H1 (cell line): ENCODE data around the gene CD63. TPM values are rescaled to one million over a fixed set of nuclear protein-coding genes. Genes with fewer than 3 reads are reported as not detected.

ENCODE experiments used
- CTCF ChIA-PET: fragments of 300-600 bp; sonication (Branson Sonifier 250); formaldehyde crosslinking; loops from one replicate; lab custom pipeline; 2021; ENCODE audit not compliant: partially characterized antibody; lab: Charles Lee
- POLR2A ChIA-PET: fragments of 300-600 bp; sonication (Branson Sonifier 250); formaldehyde crosslinking; loops from one replicate; lab custom pipeline; 2021; ENCODE audit warnings: inconsistent platforms; ENCODE audit not compliant: partially characterized antibody; lab: Charles Lee
- DNase-seq, 2 experiments: peaks; one replicate each; pipeline versions ENCODE4 v3.0.0 to v3.0.0-alpha.2; 2010 to 2022; ENCODE audit warnings: low spot score in 2 of 2, low read depth in 1 of 2, mixed read lengths in 1 of 2
- FAIRE-seq: peaks from 2 replicates; lab custom pipeline; 2011; peaks lifted over from hg19 to GRCh38; lab: Jason Lieb, UNC
- H2AFZ ChIP-seq: 2 replicates; pipeline ENCODE4 v1.8.1; 2012; ENCODE audit warnings: low read length, inconsistent platforms
- H2AK5ac ChIP-seq: 2 replicates; pipeline ENCODE4 v1.6.1; 2013; ENCODE audit warnings: low read depth, low read length
- H2BK120ac ChIP-seq: replicated peaks from 2 replicates; pipeline ENCODE3; 2013; ENCODE audit warnings: low read depth, low read length, inconsistent platforms
- H2BK12ac ChIP-seq: 2 replicates; pipeline ENCODE4 v1.6.1; 2013; ENCODE audit warnings: low read depth, low read length
- H2BK15ac ChIP-seq: 2 replicates; pipeline ENCODE4 v1.6.1; 2013; ENCODE audit warnings: low read length
- H2BK20ac ChIP-seq: 2 replicates; pipeline ENCODE4 v1.6.1; 2013; ENCODE audit warnings: low read length
- H2BK5ac ChIP-seq: 2 replicates; pipeline ENCODE4 v1.6.1; 2013; ENCODE audit warnings: low read depth, low read length
- H3K14ac ChIP-seq: 2 replicates; pipeline ENCODE4 v1.6.1; 2013; ENCODE audit warnings: inconsistent platforms; ENCODE audit not compliant: insufficient read length
- H3K18ac ChIP-seq: 2 replicates; pipeline ENCODE4 v1.6.1; 2013; ENCODE audit warnings: low read length; ENCODE audit errors: extremely low read depth
- H3K23ac ChIP-seq: 2 replicates; pipeline ENCODE4 v1.6.1; 2013; ENCODE audit warnings: inconsistent platforms; ENCODE audit not compliant: insufficient read length
- H3K23me2 ChIP-seq: 2 replicates; pipeline ENCODE4 v1.6.1; 2013; ENCODE audit warnings: low read depth, low read length
- H3K27ac ChIP-seq: 2 replicates; pipeline ENCODE4 v1.6.1; 2011; ENCODE audit warnings: low read depth, low read length, inconsistent platforms
- H3K27me3 ChIP-seq, 4 experiments: replicated peaks in 1 of 4; 1 replicate in 1 of 4; 2 replicates in 3 of 4; pipeline versions ENCODE4 v1.6.1 to v1.8.1; 2011 to 2013; ENCODE audit warnings: low read length in 3 of 4, mild to moderate bottlenecking in 3 of 4, inconsistent platforms in 2 of 4, mixed read lengths in 2 of 4, moderate library complexity in 1 of 4; ENCODE audit not compliant: control insufficient read depth in 3 of 4, insufficient read depth in 3 of 4; ENCODE audit errors: extremely low read depth in 1 of 4
- H3K36me3 ChIP-seq, 4 experiments: 2 replicates each; pipeline versions ENCODE4 v1.6.1 to v1.8.1; 2011 to 2013; ENCODE audit warnings: mild to moderate bottlenecking in 4 of 4, low read length in 3 of 4, moderate library complexity in 2 of 4, control low read depth in 1 of 4, inconsistent platforms in 1 of 4; ENCODE audit not compliant: insufficient read depth in 4 of 4, control insufficient read depth in 2 of 4
- H3K4ac ChIP-seq: replicated peaks from 2 replicates; pipeline ENCODE3; 2013; ENCODE audit warnings: low read length, low read depth, mixed read lengths, inconsistent platforms; ENCODE audit not compliant: insufficient read length
- H3K4me1 ChIP-seq, 4 experiments: replicated peaks in 1 of 4; 1 replicate in 1 of 4; 2 replicates in 3 of 4; pipeline versions ENCODE4 v1.6.1 to v1.8.1; 2011 to 2013; ENCODE audit warnings: low read length in 3 of 4, inconsistent platforms in 2 of 4, mixed read lengths in 1 of 4; ENCODE audit not compliant: insufficient read depth in 4 of 4, control insufficient read depth in 3 of 4
- H3K4me2 ChIP-seq, 2 experiments: 2 replicates each; pipeline versions ENCODE4 v1.6.1 to v1.8.1; 2011 to 2013; ENCODE audit warnings: low read depth in 2 of 2, low read length in 2 of 2, control low read depth in 1 of 2, inconsistent platforms in 1 of 2, mild to moderate bottlenecking in 1 of 2; ENCODE audit not compliant: insufficient read depth in 1 of 2
- H3K4me3 ChIP-seq, 4 experiments: fragments of 200-600, 300-600 bp in 1 of 4; sonication (generic), shearing (Covaris generic), sonication (Bioruptor Twin) in 1 of 4; 2 replicates each; pipeline versions ENCODE4 v1.5.1 to v1.8.1; 2011 to 2016; ENCODE audit warnings: low read length in 4 of 4, low read depth in 3 of 4, control low read depth in 2 of 4, inconsistent platforms in 2 of 4, mild to moderate bottlenecking in 2 of 4, mixed read lengths in 1 of 4, moderate library complexity in 1 of 4; ENCODE audit not compliant: insufficient read depth in 2 of 4; ENCODE audit errors: extremely low read depth in 1 of 4
- H3K56ac ChIP-seq: replicated peaks from 2 replicates; pipeline ENCODE3; 2013; ENCODE audit warnings: low read depth, mild to moderate bottlenecking, mixed read lengths, low read length, inconsistent platforms; ENCODE audit not compliant: insufficient read length
- H3K79me1 ChIP-seq: 2 replicates; pipeline ENCODE4 v1.6.1; 2013; ENCODE audit warnings: low read depth, low read length, control low read depth
- H3K79me2 ChIP-seq, 2 experiments: 2 replicates each; pipeline versions ENCODE4 v1.6.1 to v1.8.1; 2012 to 2013; ENCODE audit warnings: low read length in 2 of 2, mild to moderate bottlenecking in 2 of 2, inconsistent platforms in 1 of 2; ENCODE audit not compliant: insufficient read depth in 2 of 2, control insufficient read depth in 1 of 2
- H3K9ac ChIP-seq, 4 experiments: replicated peaks in 1 of 4; 1 replicate in 1 of 4; 2 replicates in 3 of 4; pipeline versions ENCODE4 v1.6.1 to v1.8.1; 2011 to 2013; ENCODE audit warnings: low read depth in 3 of 4, low read length in 3 of 4, control low read depth in 2 of 4, mild to moderate bottlenecking in 2 of 4, moderate library complexity in 2 of 4, inconsistent platforms in 1 of 4; ENCODE audit errors: extremely low read depth in 1 of 4
- H3K9me3 ChIP-seq, 2 experiments: 2 replicates each; pipeline versions ENCODE4 v1.6.1 to v1.8.1; 2012 to 2013; ENCODE audit warnings: mild to moderate bottlenecking in 2 of 2, moderate library complexity in 2 of 2, control low read depth in 1 of 2, inconsistent platforms in 1 of 2, low read depth in 1 of 2, low read length in 1 of 2, mixed read lengths in 1 of 2; ENCODE audit not compliant: insufficient read depth in 2 of 2
- H4K20me1 ChIP-seq, 2 experiments: replicated peaks in 1 of 2; 2 replicates each; pipeline versions ENCODE3 to v1.8.1; 2011 to 2013; ENCODE audit warnings: inconsistent platforms in 2 of 2, low read length in 2 of 2, mild to moderate bottlenecking in 1 of 2; ENCODE audit not compliant: insufficient read depth in 2 of 2, control insufficient read depth in 1 of 2
- H4K5ac ChIP-seq: 2 replicates; pipeline ENCODE4 v1.6.1; 2013; ENCODE audit warnings: low read length, low read depth, mixed read lengths, inconsistent platforms; ENCODE audit not compliant: insufficient read length
- H4K8ac ChIP-seq: 2 replicates; pipeline ENCODE4 v1.8.0; 2013; ENCODE audit warnings: mild to moderate bottlenecking, moderate library complexity, low read length, inconsistent platforms; ENCODE audit not compliant: insufficient read depth; ENCODE audit errors: extremely low read depth
- H4K91ac ChIP-seq: replicated peaks from 2 replicates; pipeline ENCODE3; 2013; ENCODE audit warnings: low read length, mixed read lengths, inconsistent platforms; ENCODE audit not compliant: insufficient read length
- ASH2L ChIP-seq: fragments of 200-600, 300-600 bp; sonication (generic); IDR thresholded peaks from one replicate; pipeline ENCODE4 v1.7.1; 2017; ENCODE audit warnings: low read length
- BCL11A ChIP-seq, 2 experiments: IDR thresholded peaks; one replicate each; pipeline ENCODE4 v1.6.1; 2011; ENCODE audit warnings: low read depth in 2 of 2, low read length in 2 of 2, mild to moderate bottlenecking in 2 of 2
- EGR1 ChIP-seq: IDR thresholded peaks from 2 replicates; pipeline ENCODE4 v1.6.1; 2011; ENCODE audit warnings: low read depth, low read length, borderline replicate concordance
- KDM4A ChIP-seq: IDR thresholded peaks from one replicate; pipeline ENCODE4 v1.7.1; 2012; ENCODE audit warnings: low read depth, mild to moderate bottlenecking, moderate library complexity, low read length, inconsistent platforms; ENCODE audit not compliant: severe bottlenecking
- SRF ChIP-seq: IDR thresholded peaks from 2 replicates; pipeline ENCODE4 v1.6.1; 2011; ENCODE audit warnings: mild to moderate bottlenecking, low read depth, low read length, moderate library complexity
- SUZ12 ChIP-seq: fragments of 200-600 bp; sonication (generic); IDR thresholded peaks from 2 replicates; pipeline ENCODE4 v1.6.1; 2012; ENCODE audit warnings: mild to moderate bottlenecking, inconsistent platforms, low read length, moderate library complexity, mixed read lengths
- TAF7 ChIP-seq: optimal IDR thresholded peaks from 2 replicates; pipeline ENCODE3; 2011; ENCODE audit warnings: low read depth, mild to moderate bottlenecking, inconsistent platforms, low read length, moderate library complexity, borderline replicate concordance
- TCF12 ChIP-seq: IDR thresholded peaks from 2 replicates; pipeline ENCODE4 v1.6.1; 2011; ENCODE audit warnings: low read depth, mild to moderate bottlenecking, low read length
- WGBS, 2 experiments: shearing (Covaris generic) in 1 of 2; methylation state at CpG; one replicate each; pipeline versions ENCODE4 v1.1.6 to v1.1.7; 2013 to 2015; ENCODE audit warnings: low lambda C conversion rate in 2 of 2, mixed read lengths in 2 of 2, inconsistent platforms in 1 of 2, low coverage in 1 of 2, missing lambda C conversion rate in 1 of 2; ENCODE audit not compliant: insufficient replicate concordance in 2 of 2, insufficient coverage in 1 of 2, insufficient read length in 1 of 2; ENCODE audit errors: extremely low coverage in 1 of 2, missing lambda C conversion rate in 1 of 2; 5-methylcytosine and 5-hydroxymethylcytosine counted together
- polyA plus RNA-seq, 7 experiments: library from polyadenylated mRNA; depleted of rRNA in 3 of 7; stranded (reverse) in 5 of 7; unstranded in 2 of 7; fragments of >200 nt in 5 of 7; fragments of 200-250 nt in 2 of 7; gene quantifications; 1 replicate in 5 of 7; 2 replicates in 1 of 7; 4 replicates in 1 of 7; pipeline versions ENCODE4 v1.2.1 to v1.2.3, GENCODE V29; 2011 to 2013; ENCODE audit warnings: missing spikeins in 2 of 7, mixed read lengths in 2 of 7
- total RNA-seq: library from RNA; stranded (reverse); fragmentation: NEBNext Ultra II Directional; extraction: Animal tissue kit (Norgen Biotek cat#: 25700); gene quantifications from 2 replicates; pipeline ENCODE4 v1.2.1, GENCODE V29; 2021
- TF ChIP-seq, protein P1 (sequence below): IDR thresholded peaks from 2 replicates; pipeline ENCODE4 v1.6.1; 2012; ENCODE audit warnings: inconsistent platforms
- TF ChIP-seq, protein P2 (sequence below): IDR thresholded peaks from 2 replicates; pipeline ENCODE4 v1.6.1; 2012; ENCODE audit warnings: inconsistent platforms

CD63 gene
- total and polyA plus RNA-seq, 2 of the 8 experiments (the other 6 are each of a cell fraction or from before 2014, with no cell fraction given) = 440 to 526 TPM

DNA sequence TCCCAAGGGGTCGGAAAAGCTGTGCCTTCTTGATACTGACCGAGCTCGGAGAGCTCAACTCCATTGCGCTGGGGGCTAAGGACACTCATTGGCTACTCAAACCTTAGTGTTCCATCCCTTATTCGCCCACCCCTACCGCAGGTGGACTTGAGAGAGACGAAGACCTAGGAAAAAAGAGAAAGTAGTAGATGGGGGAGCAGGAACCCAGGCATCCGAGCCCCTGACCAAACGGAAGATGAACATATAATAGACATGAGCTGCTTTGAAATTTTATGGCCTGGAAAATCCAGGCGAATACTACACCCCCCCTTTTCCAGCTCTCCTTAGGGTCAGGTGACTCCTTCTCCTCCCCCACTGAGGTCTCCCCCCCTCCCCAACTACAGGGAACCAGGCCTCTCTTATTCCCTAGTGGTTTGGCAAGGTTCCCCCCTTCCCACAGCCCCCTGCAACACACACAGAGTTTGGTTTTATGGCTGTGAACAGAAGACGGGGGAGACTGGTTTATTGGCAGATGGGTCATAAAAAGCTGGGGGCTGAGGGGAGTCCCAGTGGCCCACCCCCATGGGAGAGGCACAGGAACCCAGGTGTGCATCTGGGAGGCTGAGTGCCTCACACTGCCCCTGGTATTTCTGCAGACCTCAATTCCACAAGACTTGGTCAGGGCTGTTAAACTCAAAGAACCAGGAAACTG, 15.7 kb upstream of the CD63 start:
- 0 out of 2 replicates have a peak overlapping the region, but pooled peaks have one; percentile 35 for H2BK20ac ChIP-seq
- H4K20me1 ChIP-seq = peaks cover 10 to 13% of the 10 kb centered on the region in 2 experiments
- peak overlapping the region; percentile 82 to 93 for H3K4me2 ChIP-seq
- FAIRE-seq (no peak), DNase-seq (no peak)
- H2BK15ac ChIP-seq = peak overlapping the region; percentile 21
- peak overlapping the region; percentile 13 for H3K56ac ChIP-seq
- peak overlapping the region; percentile 80 to 99 (median 92) for H3K4me3 ChIP-seq
- ChIA-PET CTCF (interaction anchor here (0.6 to 11.1 kb wide), 19 partner anchors 9 to 745 kb away, joined by 3 to 224 read pairs (median 4); partner anchors contain the start of genes MMP19, ORMDL2 and SARNP), POLR2A (interaction anchor here (0.5 to 46.5 kb wide), 20 partner anchors 1 to 299 kb away, joined by 3 to 809 read pairs (median 5); partner anchors contain the start of genes BLOC1S1, CD63, CDK2 and DNAJC14)
- H3K27me3 ChIP-seq = no peaks in the 10 kb centered on the region
- H3K23me2 ChIP-seq = peaks cover 29% of the 10 kb centered on the region
- H3K14ac ChIP-seq = peak overlapping the region; percentile 92
- no peak overlapping the region for H3K27ac ChIP-seq
- WGBS, 2 experiments = 6% methylated on average over 10 of the region's 11 CpGs; no CpG with 5 or more reads in 1 of the 2 experiments
- peak overlapping the region; percentile 19; the same call in 1 of the 2 replicates for H2BK12ac ChIP-seq
- peaks cover 13% of the 10 kb centered on the region for H3K79me1 ChIP-seq
- no peak overlapping the region for H2AFZ ChIP-seq
- H3K9me3 ChIP-seq = no peaks in the 10 kb centered on the region
- H3K4me1 ChIP-seq = peaks cover 8 to 37% (median 19%) of the 10 kb centered on the region in 4 experiments
- peak overlapping the region; percentile 89; the same call in 1 of the 2 replicates for H2BK5ac ChIP-seq
- H3K36me3 ChIP-seq = peaks cover 3 to 14% (median 12%) of the 10 kb centered on the region in 4 experiments; a peak in 7 of 8 replicates
- H4K8ac ChIP-seq = no peak overlapping the region
- peak overlapping the region; percentile 52 for H4K91ac ChIP-seq
- H3K9ac ChIP-seq = peak overlapping the region; percentile 42 to 90 (median 62)
- H3K23ac ChIP-seq = no peak overlapping the region
- H3K18ac ChIP-seq = peak overlapping the region; percentile 94
- peak overlapping the region; percentile 7 for H4K5ac ChIP-seq
- H3K4ac ChIP-seq = no peak overlapping the region
- peaks cover 10 to 52% of the 10 kb centered on the region in 2 experiments for H3K79me2 ChIP-seq
- H2AK5ac ChIP-seq = 0 out of 2 replicates have a peak overlapping the region, but pooled peaks have one; percentile 47
- peak overlapping the region; percentile 87 for H2BK120ac ChIP-seq
- TF ChIP-seq BCL11A (IDR thresholded peaks at IDR 0.05; ENCODE audit: low read depth in 2 of 2, low read length in 2 of 2) = no peak
- TF ChIP-seq ASH2L = no peak
- no peak for TF ChIP-seq SRF
- TF ChIP-seq, protein P1, sequence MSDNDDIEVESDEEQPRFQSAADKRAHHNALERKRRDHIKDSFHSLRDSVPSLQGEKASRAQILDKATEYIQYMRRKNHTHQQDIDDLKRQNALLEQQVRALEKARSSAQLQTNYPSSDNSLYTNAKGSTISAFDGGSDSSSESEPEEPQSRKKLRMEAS = peak; percentile 64
- no peak for TF ChIP-seq EGR1
- TF ChIP-seq TCF12 = no peak
- TF ChIP-seq, protein P2, sequence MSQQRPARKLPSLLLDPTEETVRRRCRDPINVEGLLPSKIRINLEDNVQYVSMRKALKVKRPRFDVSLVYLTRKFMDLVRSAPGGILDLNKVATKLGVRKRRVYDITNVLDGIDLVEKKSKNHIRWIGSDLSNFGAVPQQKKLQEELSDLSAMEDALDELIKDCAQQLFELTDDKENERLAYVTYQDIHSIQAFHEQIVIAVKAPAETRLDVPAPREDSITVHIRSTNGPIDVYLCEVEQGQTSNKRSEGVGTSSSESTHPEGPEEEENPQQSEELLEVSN = peak; percentile 54; the same call in 1 of the 2 replicates
- no peak for TF ChIP-seq SUZ12
- TF ChIP-seq KDM4A = no peak
- no peak for TF ChIP-seq TAF7
